Stimulated activated CD8-positive, alpha-beta memory T cell treated with anti-CD3 and anti-CD28 coated beads, Interleukin-7, amount 100 ng/mL, for 24 hours (primary cell): ENCODE measurements around the gene NAV3.

Source experiments
- DNase-seq: peaks from one replicate; pipeline ENCODE4 v3.0.0-alpha.2; 2020; ENCODE audit warnings: low read depth

Gene NAV3, protein sequence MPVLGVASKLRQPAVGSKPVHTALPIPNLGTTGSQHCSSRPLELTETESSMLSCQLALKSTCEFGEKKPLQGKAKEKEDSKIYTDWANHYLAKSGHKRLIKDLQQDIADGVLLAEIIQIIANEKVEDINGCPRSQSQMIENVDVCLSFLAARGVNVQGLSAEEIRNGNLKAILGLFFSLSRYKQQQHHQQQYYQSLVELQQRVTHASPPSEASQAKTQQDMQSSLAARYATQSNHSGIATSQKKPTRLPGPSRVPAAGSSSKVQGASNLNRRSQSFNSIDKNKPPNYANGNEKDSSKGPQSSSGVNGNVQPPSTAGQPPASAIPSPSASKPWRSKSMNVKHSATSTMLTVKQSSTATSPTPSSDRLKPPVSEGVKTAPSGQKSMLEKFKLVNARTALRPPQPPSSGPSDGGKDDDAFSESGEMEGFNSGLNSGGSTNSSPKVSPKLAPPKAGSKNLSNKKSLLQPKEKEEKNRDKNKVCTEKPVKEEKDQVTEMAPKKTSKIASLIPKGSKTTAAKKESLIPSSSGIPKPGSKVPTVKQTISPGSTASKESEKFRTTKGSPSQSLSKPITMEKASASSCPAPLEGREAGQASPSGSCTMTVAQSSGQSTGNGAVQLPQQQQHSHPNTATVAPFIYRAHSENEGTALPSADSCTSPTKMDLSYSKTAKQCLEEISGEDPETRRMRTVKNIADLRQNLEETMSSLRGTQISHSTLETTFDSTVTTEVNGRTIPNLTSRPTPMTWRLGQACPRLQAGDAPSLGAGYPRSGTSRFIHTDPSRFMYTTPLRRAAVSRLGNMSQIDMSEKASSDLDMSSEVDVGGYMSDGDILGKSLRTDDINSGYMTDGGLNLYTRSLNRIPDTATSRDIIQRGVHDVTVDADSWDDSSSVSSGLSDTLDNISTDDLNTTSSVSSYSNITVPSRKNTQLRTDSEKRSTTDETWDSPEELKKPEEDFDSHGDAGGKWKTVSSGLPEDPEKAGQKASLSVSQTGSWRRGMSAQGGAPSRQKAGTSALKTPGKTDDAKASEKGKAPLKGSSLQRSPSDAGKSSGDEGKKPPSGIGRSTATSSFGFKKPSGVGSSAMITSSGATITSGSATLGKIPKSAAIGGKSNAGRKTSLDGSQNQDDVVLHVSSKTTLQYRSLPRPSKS (N-terminal part only)

DNA sequence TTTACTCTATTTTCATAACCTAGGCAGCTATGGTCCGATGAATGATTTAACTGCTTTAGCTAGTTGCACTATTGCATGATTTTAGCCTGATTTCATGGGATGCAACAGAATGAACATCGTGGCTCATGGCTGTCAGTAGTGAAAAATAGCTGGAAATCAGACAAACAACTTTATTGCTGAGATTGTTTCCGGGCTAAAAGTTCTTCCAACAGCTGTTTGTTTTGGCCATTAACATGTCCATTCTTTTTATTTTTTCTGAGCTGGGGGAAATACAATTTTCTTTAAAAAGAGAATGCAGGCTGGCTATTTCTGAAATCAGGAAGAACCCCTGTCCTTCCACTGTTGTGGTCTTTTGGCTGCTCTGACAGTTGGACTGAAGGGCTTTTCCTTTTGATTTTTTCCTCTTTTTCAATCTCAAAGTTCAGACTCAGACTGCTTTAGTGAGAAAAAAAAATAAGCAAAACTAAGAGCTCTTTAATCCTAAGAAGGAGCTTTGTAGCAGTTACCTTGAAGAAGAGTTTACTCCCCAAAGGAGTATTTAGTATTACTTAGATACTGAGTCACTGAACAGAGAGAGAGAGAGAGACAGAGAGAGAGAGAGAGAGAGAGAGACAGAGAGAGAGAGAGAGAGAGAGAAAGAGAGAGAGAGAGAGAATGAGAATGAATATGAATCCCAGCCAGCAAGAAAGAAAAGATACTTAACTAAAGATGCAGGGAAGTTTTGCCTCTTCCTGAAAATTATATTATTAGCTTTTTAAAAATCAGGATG lies at the start of gene NAV3:
TSS of gene NAV3 (plus strand) at position 312 of the 769 bp plus-strand sequence. CDS start 568 bp downstream, outside the sequence.
- no peak for DNase-seq

DNA sequence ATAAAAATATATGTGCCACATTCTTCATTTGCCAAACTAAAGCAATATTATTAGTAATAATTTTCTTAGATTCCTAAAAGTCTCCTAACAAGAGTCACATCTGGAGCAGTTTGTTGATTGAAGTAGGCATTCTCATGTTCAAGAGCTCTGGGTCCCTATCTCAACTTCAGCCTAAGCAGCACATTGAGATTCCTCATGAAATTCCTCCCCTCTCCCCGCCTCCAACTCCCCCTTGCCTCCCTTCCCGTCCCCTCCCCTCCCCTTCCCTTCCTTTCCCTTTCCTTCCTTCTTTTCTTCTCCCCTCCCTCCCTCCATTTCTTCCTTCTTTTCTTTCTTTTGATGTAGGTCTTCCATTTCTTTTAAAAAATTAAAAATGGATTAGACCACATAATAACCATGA lies 48.7 kb upstream of the NAV3 start:
- no peak for DNase-seq

DNA sequence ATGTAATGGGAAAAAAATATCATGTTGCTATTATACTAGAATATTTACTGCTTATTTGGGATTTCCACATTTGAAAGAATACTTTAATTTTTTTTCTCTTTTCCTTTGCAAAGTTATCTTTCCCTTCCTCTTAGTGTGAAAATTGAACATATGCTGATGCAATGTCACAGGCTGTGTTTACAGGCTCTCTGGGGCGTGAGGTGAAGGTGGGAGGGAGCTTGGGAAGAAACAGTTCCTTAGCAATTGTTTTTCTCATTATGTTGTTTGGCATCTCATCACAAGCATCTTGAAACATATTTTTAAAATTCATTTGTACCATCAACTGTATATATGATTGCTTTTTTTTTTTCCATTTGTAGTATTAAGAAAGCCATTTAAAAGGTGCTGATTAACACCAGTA lies 47.9 kb upstream of the NAV3 start:
- no peak for DNase-seq

DNA sequence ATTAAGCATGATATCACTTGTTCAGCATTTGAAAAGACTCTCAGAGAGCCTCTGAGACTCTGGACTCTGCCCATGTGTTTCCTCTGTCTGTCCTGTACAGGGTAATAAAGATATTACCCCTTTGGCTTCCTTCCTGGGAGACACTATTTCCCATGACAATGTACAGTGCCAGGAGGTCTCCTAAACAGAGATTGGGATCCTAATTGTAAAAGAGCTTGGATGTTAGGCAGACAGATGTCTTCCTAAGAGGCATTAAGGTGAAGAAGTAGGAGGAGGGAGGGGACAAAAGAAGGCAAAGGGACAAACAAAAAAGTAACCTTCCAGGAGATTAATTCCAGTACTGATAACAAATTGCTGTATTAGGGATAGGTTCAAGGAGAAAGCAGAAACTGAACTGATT lies 45.5 kb upstream of the NAV3 start:
- no peak for DNase-seq

DNA sequence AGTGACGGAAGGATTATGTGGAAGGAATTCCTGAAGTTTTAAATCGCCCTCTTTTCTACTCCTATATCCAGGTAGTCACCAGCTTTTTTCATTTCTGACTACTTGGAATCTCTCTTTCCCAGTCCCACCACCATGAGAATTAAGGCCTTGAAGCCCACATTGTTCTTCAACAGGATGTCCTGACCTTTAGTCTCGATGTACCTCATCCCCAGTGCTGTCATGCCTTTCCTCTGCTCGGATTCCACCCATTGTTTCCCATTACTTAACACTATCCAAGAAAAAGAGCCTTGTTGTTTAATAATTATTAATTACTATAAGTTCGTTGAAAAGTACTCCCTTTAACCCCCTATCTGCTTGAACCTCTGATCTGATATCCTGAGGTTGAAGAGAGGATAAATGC lies 44.0 kb upstream of the NAV3 start:
- DNase-seq, result no peak

DNA sequence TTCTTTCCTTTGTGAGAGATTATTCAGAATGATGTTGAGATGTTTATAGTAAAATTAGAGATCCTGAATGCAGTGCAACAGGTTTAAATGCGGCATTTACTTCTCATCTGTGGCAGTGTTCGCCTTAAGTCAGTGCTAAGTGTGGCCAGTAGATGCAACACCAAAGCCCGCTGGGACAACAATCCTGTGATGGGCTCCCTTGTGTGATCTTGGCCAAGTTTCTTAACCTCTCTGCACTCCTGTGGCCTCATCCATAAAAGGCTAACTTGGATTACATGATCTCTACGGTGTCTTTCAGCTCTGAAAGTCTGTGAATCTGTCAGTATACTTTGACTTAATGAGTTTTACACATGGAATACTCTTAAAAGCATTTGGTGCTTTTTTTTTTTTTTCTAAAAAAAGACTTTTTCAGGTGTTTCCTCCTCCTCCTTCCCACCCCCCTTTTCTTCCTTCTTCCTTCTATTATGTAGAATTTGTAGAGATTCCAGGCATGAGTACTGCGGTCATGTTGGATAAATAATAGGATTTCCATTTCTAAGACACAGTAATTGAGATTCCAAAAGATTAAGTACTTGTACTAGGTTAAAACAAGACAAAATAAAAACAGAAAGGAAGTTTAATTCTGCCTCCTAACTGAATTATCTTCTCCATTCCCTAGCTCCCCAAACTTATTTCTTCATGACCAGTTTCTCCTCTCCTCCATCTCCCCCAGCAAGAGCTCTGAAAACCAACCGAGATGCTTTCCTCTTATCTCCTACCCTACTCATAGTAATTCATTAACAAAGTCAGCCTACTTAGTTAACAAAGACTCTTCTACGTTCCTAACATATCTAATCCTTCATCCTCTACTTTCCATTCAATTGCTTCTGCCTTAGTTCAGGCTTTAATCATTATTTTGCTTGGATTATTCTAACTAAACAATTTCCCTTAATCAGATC lies 42.2 kb upstream of the NAV3 start:
- no peak for DNase-seq

DNA sequence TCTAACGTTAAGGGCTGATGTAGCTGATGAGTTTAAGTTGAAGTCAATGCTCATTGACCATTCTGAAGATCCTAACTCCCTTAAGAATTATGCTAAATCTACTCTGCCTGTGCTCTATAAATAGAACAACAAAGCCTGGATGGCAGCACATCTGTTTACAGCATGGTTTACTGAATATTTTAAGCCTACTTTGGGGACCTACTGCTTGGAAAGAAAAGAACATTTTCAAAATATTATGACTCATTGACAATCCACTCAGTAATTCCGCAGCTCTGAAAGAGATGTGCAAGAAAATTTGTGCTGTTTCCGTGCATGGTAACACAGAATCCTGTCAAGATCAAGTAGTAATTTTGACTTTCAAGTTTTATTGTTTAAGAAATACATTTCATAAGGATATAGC lies 35.0 kb upstream of the NAV3 start:
- DNase-seq, result no peak

DNA sequence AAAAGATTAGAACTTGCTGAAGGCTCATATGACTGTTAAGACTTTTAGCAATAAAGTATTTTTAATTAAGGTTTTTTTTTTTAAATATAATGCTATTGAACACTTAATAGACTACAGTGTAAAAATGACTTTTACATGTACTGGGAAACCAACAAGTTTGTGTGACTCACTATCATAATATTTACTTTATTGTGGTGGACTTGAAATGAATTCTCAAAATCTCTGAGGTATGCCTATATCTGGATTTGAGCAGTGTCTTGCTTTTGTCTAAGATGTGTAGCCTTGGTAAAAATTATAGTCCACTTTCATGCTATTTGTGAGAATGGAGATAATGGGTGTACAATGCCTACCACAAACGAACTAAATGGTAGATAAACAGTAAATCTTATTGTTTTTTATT lies 33.9 kb upstream of the NAV3 start:
- DNase-seq, result no peak

DNA sequence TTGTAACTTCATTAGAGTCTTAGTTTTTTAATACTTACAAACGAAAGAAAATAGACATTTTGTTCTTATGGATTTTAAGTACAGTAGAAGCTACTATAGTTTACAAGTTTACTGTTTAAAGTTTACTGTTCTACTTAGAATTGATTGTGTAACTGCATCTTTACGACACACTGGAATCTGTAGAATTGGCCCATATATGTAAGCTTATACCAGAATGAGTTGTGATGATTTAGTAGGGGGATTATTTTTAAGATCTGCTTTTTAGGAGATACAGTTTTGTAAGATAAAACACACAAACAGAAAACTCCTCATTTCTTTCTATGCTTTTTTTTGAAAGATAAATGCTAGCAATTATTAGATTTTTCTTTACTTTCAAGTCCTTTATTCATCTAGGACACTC lies 30.2 kb upstream of the NAV3 start:
- no peak for DNase-seq

DNA sequence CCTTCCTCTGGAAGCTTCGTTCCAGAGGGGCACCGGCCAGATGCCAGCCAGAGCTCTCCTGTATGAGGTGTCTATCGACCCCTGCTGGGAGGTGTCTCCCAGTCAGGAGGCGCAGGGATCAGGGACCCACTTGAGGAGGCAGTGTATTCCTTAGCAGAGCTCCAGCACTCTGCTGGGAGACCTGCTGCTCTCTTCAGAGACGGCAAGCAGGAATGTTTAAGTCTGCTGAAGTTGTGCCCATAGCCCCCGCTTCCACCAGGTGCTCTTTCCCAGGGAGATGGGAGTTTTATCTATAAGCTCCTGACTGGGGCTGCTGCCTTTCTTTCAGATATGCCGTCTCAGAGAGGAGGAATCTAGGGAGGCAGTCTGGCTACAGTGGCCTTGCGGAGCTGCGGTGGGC lies 22.2 kb upstream of the NAV3 start:
- no peak for DNase-seq

DNA sequence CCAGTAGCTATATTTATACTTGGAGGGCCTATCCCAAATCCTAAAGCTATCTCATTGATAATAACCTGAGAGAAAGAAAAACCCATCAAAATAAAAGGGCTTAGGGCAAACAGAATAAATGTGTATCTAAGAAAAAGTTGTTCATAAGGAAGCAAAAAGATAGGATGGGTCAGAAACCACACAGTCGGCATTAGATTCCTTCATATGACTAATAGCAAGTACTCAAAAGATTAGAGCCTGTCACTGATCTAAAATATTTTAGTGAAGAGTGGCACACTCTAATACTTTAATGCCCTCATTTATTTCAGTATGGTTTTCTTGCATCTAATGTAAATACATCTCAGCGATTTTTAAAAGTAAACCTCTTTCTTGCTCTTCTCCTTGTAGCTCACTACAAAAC lies 17.1 kb upstream of the NAV3 start:
- DNase-seq, result no peak

DNA sequence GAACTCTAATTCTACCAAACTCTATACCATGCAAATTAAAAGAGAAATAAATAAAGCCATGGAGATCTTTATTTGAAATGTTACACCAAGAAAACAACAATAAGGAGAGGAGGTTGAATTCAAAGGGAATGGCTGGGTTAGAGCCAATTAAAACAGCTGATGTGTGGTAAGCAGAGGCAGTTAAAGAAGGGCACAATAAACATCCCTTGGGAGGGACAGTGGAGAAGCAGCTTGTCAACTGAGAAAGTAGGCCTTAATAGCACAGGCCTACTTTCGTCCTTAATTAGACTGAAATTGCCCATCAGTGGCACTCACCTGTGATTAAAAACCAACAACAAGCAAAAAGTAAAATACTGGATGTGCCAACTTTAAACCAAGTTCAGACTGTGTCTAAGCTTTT lies 16.3 kb upstream of the NAV3 start:
- no peak for DNase-seq

DNA sequence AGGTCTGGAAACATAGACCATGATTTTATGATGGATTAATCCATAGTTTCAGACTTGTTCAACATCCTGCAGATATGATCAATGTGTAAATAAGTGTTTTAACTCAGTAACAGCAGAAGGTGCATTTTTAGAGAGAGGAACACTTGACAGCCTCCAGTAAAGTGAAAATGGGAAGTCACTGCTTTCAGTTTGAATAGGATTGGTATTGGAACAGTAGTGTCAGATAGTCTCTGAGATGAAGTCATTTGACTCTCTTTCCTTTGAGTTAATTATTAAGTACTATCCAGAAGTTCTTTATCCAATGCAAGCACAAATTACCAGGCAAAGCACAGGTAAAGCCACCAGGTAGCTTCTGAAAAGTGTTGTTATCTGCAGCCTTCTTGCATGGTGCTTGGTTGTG lies 14.5 kb upstream of the NAV3 start:
- DNase-seq, result no peak

DNA sequence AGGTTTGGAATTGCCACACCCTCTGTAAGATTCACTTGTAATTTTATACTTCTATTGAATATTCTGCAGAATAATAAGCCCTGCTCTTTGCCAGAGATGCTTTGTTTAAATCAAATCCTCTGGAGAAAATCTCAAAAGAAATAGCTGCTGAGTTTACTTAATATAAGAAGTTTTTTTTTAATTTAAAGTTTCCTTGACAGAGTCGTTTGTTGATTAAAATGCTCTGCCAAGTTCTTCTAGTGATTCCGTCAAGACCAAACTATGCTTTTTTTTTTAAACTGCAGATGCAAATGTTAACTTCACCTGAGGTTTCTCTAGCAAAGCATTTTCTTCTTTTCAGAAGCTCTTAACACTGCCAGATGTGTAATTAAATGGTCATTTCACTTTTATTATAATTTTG lies 13.4 kb upstream of the NAV3 start:
- no peak for DNase-seq

DNA sequence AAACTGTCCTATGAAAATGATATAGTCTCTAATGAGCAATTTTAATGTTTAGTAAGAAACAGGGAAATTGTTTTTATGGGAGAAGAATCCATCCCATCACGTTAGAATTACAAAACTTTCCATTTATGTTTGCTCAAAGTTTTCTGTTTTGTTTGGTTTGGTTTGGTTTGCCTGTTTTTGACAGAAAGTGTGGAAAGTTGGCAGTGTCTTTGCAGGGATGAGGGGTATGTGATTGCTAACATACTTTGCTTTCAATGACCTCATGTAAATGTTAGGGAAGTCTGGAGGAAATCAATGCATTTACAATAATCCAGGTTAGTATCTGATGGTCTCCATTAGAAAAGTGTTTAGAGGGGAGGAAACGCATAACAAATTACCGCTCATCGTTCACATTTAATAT lies 12.3 kb upstream of the NAV3 start:
- no peak for DNase-seq

DNA sequence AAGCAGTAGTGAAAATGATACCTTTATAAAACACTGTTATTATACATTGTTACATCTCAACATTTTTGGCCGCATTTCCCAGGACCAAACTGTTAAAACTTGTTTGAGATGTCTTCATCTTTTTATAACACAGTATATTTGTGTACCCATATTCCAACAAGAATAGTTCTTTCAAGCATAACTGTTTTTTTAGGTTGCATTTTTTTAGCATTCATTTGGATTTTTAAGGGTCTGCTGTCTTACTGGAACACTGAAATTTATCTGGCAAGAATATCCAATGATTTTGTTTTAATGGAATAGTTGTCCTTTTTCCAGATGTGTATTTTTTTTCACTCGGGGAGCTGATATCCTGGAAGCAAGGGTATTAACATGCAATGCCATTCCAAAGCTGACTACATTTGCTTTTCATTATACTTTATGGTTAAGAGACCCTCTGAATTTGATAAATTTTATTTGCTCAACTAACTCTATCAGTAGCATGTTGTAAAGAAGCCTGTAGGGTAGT lies 8.9 kb upstream of the NAV3 start:
- DNase-seq, result no peak

DNA sequence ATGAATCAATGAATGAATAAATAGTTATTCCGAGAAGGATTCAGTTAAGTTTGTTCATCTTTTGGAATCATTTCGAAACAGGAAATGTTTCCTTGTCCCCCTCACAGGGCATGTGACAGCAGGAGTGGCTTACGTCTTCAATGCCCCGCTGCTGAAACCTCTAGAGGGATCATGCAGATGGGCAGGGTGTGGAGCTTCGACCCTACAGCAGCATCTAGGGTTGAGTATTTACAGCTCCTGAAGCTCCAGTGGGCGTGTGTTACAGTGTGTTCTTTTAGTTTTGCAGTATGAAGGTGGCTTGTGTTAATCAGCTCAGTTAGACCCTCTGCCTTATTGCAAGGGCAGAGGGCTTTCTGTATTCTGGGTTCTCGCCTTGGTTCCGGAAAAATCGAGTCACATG lies 2.6 kb downstream of the NAV3 start:
- DNase-seq, result no peak

DNA sequence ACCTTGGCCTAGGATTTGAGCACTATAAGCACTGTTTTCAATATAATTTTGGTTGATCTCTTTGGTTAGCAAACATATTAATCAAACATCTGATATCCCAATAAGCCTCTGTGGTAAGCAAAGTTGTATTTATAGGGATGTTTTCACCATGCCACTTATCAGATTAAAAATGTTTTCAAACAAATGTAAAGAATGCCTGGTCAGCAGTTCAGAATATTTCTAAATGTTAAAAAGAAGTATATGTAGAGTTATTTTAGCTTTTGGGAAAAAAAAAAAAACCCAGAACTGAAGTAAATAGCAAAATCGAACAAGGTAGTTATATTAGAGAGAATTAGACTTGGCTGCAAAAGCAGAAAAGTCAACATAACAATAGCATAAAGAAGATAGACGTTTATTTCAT lies 3.9 kb downstream of the NAV3 start:
- no peak for DNase-seq

DNA sequence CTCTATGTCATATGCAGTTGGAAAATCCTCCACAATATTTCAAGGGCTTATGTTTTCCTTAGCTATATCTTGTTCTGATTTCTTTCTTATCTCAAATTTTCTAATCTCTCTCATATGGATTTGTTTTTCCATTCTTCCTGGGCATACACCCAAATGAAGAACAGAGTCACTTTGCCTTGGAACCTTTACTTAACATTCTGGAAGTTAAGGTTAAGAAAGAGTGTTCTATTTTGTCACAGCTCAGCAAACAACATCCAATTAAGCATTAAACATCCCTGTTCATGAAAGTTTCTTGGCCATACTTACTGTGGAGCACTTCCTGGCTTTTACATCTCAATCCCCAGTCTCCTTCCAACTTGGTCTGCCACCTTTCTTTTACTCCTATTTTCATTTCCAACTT lies 5.3 kb downstream of the NAV3 start:
- no peak for DNase-seq

DNA sequence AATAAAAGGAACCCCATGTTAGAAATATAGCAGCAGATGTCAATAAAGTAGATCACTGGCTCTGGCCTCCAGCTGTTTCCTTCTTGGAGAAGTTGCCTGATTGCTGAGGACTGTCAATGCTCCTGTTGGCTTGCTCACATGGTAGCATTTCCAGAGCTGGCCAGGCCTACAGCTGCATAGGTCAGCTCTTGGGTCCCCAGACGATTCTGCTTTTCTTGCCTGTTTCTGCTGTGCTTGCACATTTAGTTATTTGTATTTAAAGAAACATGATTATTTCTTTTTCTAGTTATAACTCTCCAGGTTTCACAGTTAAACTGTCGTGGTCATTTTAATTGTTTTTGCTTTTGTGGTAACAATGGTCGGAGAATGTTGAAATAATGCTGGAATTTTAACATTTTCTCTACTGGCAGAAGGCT lies 7.2 kb downstream of the NAV3 start:
- DNase-seq, result no peak

DNA sequence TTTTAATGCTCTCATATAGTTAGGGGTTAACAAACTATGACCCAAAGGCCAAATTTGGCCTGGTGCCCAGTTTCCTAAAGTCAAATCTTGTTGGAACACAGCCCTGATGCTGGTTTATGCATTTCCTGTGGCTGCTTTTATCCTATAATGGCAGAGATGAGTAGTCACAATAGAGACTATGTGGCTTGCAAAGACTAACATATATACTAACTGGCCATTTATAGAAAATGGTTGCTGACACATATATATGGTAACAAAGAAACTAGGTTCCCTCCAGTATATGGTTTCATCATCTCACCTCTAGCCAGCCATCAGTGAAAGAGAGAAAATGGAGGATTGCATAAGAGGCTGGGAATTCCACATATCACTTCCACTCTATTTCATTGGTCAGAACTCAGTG lies 10.8 kb downstream of the NAV3 start:
- no peak for DNase-seq
